Measurements from ENCODE around the gene GNB1. TPM values are rescaled to one million over a fixed set of nuclear protein-coding genes. Genes with fewer than 3 reads are reported as not detected.
"Not testable (repeated sequence)": the region's sequence is repeated elsewhere in the genome, so short reads cannot be mapped to it uniquely, and the experiment has no call there.

The GNB1 gene
- total RNA-seq, 1 donor: 88.7 TPM

- DNase-seq (ENCODE audit: insufficient read length, low spot score, missing footprints): peak; percentile 77
- Histone ChIP-seq H3K4me1 (ENCODE audit: insufficient read depth, low read length) (no peaks in the 10 kb centered on the region), H3K4me2 (ENCODE audit: insufficient read depth, low read length) (no peak overlapping the region), H3K4me3 (ENCODE audit: insufficient read depth, low read length) (no peak overlapping the region), H2AFZ (ENCODE audit: low read length) (no peak overlapping the region), H3K27me3 (ENCODE audit: insufficient read depth, low read length) (no peaks in the 10 kb centered on the region), H3K36me3 (ENCODE audit: insufficient read depth, low read length) (peaks cover 35% of the 10 kb centered on the region), H3K27ac (ENCODE audit: low read depth, low read length) (no peak overlapping the region), H3K79me2 (ENCODE audit: insufficient read depth, low read length) (peaks cover 19% of the 10 kb centered on the region), H4K20me1 (ENCODE audit: insufficient read depth, low read length) (peaks cover 10% of the 10 kb centered on the region), H3K9me3 (ENCODE audit: low read depth, low read length) (no peaks in the 10 kb centered on the region)
- TF ChIP-seq, protein P1, sequence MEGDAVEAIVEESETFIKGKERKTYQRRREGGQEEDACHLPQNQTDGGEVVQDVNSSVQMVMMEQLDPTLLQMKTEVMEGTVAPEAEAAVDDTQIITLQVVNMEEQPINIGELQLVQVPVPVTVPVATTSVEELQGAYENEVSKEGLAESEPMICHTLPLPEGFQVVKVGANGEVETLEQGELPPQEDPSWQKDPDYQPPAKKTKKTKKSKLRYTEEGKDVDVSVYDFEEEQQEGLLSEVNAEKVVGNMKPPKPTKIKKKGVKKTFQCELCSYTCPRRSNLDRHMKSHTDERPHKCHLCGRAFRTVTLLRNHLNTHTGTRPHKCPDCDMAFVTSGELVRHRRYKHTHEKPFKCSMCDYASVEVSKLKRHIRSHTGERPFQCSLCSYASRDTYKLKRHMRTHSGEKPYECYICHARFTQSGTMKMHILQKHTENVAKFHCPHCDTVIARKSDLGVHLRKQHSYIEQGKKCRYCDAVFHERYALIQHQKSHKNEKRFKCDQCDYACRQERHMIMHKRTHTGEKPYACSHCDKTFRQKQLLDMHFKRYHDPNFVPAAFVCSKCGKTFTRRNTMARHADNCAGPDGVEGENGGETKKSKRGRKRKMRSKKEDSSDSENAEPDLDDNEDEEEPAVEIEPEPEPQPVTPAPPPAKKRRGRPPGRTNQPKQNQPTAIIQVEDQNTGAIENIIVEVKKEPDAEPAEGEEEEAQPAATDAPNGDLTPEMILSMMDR (IDR thresholded peaks at IDR 0.05; ENCODE audit: extremely low read depth, low read depth, low read length): no peak
Measured at GRCh38 chr1:1754051-1754815, 136.7 kb downstream of the GNB1 start.

DNA sequence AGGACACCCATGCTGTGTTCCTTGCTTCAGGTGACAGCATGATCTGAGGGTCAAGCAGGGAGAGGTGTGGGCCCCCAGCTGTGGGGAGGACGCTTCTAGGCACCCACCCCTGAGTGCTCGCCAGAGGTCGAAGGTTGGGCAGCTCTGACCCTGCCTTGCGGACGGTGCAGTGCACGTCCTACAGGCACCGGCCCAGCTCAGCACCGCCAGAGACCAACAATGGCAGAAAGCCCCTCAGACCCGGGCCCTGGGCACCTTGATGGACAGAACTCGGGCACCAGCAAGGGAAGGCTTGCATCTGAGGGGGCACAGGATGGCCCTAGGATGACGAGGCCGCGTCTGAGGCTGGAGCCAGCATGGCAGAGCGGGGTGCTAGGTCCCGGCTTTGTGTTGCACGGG lies 137.3 kb downstream of the GNB1 start:
- no peak overlapping the region for H2AFZ ChIP-seq (ENCODE audit: low read length)
- DNase-seq (ENCODE audit: insufficient read length, low spot score, missing footprints): no peak
- TF ChIP-seq, protein P1 (IDR thresholded peaks at IDR 0.05; ENCODE audit: extremely low read depth, low read depth, low read length): no peak

GRCh38 chr1:1752636-1753606 lies 138.0 kb downstream of the GNB1 start:
- peak; percentile 66 for DNase-seq (ENCODE audit: insufficient read length, low spot score, missing footprints)
- Histone ChIP-seq H3K27ac (ENCODE audit: low read depth, low read length) (no peak overlapping the region), H4K20me1 (ENCODE audit: insufficient read depth, low read length) (no peaks in the 10 kb centered on the region), H3K4me3 (ENCODE audit: insufficient read depth, low read length) (no peak overlapping the region), H3K9me3 (ENCODE audit: low read depth, low read length) (no peaks in the 10 kb centered on the region), H3K4me2 (ENCODE audit: insufficient read depth, low read length) (no peak overlapping the region), H3K36me3 (ENCODE audit: insufficient read depth, low read length) (peaks cover 35% of the 10 kb centered on the region), H2AFZ (ENCODE audit: low read length) (no peak overlapping the region), H3K79me2 (ENCODE audit: insufficient read depth, low read length) (peaks cover 5% of the 10 kb centered on the region), H3K27me3 (ENCODE audit: insufficient read depth, low read length) (no peaks in the 10 kb centered on the region), H3K4me1 (ENCODE audit: insufficient read depth, low read length) (no peaks in the 10 kb centered on the region)
- TF ChIP-seq, protein P1 (IDR thresholded peaks at IDR 0.05; ENCODE audit: extremely low read depth, low read depth, low read length): no peak

More for the DNA sequence above, 137.3 kb downstream of the GNB1 start:
- Histone ChIP-seq H3K4me2 (ENCODE audit: insufficient read depth, low read length) (no peak overlapping the region), H3K36me3 (ENCODE audit: insufficient read depth, low read length) (peaks cover 35% of the 10 kb centered on the region), H3K79me2 (ENCODE audit: insufficient read depth, low read length) (peaks cover 12% of the 10 kb centered on the region), H3K27ac (ENCODE audit: low read depth, low read length) (no peak overlapping the region), H3K4me1 (ENCODE audit: insufficient read depth, low read length) (no peaks in the 10 kb centered on the region), H4K20me1 (ENCODE audit: insufficient read depth, low read length) (peaks cover 6% of the 10 kb centered on the region), H3K4me3 (ENCODE audit: insufficient read depth, low read length) (no peak overlapping the region), H3K9me3 (ENCODE audit: low read depth, low read length) (no peaks in the 10 kb centered on the region), H3K27me3 (ENCODE audit: insufficient read depth, low read length) (no peaks in the 10 kb centered on the region)

DNA sequence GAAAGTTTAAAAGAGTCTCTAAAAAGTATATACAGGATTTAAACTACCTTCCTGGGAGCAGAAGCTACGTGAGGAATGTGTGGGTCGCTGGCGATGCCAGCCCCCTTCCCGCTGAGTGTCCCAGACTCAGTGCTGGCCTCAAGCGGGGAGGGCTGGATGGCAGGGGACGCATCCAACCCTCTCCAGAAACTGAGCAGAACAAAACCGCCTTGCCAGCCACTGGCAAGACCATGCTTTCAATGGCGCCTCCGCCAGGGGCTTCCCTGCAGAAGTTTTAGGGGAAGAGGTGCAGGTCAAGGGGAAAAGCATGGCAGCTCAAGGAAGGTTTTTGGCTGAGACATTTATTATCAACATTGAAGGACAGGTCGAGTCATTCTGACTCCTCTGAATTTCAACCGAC lies 138.7 kb downstream of the GNB1 start:
- Histone ChIP-seq H2AFZ (ENCODE audit: low read length) (no peak overlapping the region), H3K36me3 (ENCODE audit: insufficient read depth, low read length) (peaks cover 35% of the 10 kb centered on the region), H3K79me2 (ENCODE audit: insufficient read depth, low read length) (no peaks in the 10 kb centered on the region), H3K4me2 (ENCODE audit: insufficient read depth, low read length) (no peak overlapping the region), H3K4me3 (ENCODE audit: insufficient read depth, low read length) (no peak overlapping the region), H3K9me3 (ENCODE audit: low read depth, low read length) (no peaks in the 10 kb centered on the region), H3K27ac (ENCODE audit: low read depth, low read length) (no peak overlapping the region), H3K4me1 (ENCODE audit: insufficient read depth, low read length) (no peaks in the 10 kb centered on the region), H4K20me1 (ENCODE audit: insufficient read depth, low read length) (no peaks in the 10 kb centered on the region), H3K27me3 (ENCODE audit: insufficient read depth, low read length) (no peaks in the 10 kb centered on the region)
- TF ChIP-seq, protein P1 (IDR thresholded peaks at IDR 0.05; ENCODE audit: extremely low read depth, low read depth, low read length): no peak
- DNase-seq (ENCODE audit: insufficient read length, low spot score, missing footprints): peak; percentile 39

- peaks cover 17% of the 10 kb centered on the region for H3K36me3 ChIP-seq (ENCODE audit: insufficient read depth, low read length)
- H3K4me3 ChIP-seq (ENCODE audit: insufficient read depth, low read length); H3K79me2 ChIP-seq (ENCODE audit: insufficient read depth, low read length); H2AFZ ChIP-seq (ENCODE audit: low read length); DNase-seq (ENCODE audit: insufficient read length, low spot score, missing footprints); H3K4me2 ChIP-seq (ENCODE audit: insufficient read depth, low read length); H3K4me1 ChIP-seq (ENCODE audit: insufficient read depth, low read length); H3K27ac ChIP-seq (ENCODE audit: low read depth, low read length); H3K9me3 ChIP-seq (ENCODE audit: low read depth, low read length); H4K20me1 ChIP-seq (ENCODE audit: insufficient read depth, low read length); H3K27me3 ChIP-seq (ENCODE audit: insufficient read depth, low read length): not testable (repeated sequence)
Measured at GRCh38 chr1:1749941-1750340, 140.9 kb downstream of the GNB1 start.
